ENCODE measurements around the gene THBD.

GRCh38 chr20:23063168-23063567 lies 13.7 kb upstream of the THBD start:
- TF ChIP-seq CTCF (IDR thresholded peaks at IDR 0.05) (no peak), POLR2A (IDR thresholded peaks at IDR 0.05) (no peak), EP300 (IDR thresholded peaks at IDR 0.05) (no peak)
